NCI-H526 (cell line): ENCODE results near the gene TBC1D22A.

ENCODE experiments used
- DNase-seq, 2 experiments: peaks; one replicate each; lab custom pipeline; 2025; lab: John Stamatoyannopoulos, UW

The TBC1D22A gene

GRCh38 chr22:47060718-47061117 is 298.3 kb downstream of the TBC1D22A start:
- DNase-seq, result no peak

DNA sequence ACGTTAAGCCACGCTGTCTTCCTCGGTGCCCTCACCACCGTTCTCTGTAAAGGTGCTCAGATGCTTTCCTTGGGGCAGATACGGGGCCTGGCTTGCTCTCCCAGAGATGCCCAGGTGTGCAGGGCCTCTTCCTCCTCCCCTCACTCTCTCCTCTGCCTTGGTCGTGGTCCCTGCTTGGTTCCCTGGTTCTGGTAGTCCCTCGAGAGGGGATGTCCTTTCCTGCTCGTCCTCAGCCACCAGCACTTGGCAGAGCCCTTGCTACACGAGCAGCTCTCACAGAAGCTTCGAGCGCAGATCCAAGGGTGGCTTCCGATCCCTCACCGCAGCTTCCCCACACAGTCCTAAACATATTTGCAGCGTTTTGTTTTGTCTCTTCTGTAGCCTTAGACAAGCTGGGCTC is 298.8 kb downstream of the TBC1D22A start:
- DNase-seq, result no peak

GRCh38 chr22:47062126-47062525 is 299.7 kb downstream of the TBC1D22A start:
- DNase-seq, result no peak

GRCh38 chr22:47063071-47063509 is 300.6 kb downstream of the TBC1D22A start:
- no peak for DNase-seq

DNA sequence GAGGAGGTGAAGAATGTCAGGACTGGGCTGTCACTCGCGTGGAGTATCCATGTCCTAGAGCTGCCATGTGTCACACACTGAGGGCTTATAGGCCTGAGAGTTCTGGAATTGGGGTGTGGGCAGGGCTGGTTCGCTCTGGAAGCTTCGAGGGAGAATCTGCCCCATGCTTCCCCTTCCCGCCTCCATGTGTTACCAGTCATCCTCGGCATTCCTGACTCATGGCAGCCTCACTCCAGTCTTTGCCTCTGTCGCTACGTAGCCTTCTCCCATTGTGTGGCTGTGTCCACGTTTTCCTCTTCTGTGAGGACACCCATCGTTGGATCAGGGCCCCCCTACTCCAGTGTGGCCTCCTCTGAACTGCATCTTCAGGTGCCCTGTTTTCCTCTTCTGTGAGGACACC is 301.2 kb downstream of the TBC1D22A start:
- DNase-seq, result no peak

DNA sequence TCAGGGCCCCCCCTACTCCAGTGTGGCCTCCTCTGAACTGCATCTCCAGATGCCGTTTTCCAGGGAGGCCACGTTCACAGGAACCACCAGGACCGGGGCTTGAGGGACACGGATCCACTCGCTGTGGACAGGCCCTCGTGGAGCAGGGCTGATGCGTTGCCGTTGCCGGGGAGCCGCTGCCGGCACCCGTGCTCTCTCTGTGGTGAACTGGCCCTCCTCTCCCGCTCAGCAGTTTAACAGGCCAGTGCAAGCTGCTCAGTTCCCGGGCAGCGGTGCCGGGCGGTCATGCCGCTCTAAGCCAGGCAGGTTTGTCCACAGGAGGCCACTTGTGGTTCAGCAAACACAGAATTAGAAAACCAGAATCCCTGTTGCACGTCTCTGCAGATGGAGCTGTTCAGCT is 301.6 kb downstream of the TBC1D22A start:
- no peak for DNase-seq

DNA sequence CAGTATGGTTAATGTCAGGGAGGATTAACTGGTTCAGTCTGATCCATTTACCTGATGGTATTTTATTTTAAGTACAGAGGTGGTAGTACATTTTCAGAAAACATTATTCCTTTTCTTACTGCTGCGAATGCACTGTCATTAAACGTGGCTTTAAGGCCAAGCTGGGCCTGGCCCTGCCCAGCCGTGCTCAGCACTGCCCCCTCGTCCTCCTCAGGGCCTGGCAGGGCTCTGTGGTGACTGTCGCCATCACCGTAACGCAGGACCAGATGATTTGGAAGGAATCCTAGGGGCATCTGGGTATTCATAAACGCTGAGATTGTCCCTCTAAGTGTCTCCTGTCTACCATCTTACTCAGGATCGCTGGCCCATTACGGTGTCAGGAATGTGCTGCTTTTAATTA is 302.0 kb downstream of the TBC1D22A start:
- no peak for DNase-seq

DNA sequence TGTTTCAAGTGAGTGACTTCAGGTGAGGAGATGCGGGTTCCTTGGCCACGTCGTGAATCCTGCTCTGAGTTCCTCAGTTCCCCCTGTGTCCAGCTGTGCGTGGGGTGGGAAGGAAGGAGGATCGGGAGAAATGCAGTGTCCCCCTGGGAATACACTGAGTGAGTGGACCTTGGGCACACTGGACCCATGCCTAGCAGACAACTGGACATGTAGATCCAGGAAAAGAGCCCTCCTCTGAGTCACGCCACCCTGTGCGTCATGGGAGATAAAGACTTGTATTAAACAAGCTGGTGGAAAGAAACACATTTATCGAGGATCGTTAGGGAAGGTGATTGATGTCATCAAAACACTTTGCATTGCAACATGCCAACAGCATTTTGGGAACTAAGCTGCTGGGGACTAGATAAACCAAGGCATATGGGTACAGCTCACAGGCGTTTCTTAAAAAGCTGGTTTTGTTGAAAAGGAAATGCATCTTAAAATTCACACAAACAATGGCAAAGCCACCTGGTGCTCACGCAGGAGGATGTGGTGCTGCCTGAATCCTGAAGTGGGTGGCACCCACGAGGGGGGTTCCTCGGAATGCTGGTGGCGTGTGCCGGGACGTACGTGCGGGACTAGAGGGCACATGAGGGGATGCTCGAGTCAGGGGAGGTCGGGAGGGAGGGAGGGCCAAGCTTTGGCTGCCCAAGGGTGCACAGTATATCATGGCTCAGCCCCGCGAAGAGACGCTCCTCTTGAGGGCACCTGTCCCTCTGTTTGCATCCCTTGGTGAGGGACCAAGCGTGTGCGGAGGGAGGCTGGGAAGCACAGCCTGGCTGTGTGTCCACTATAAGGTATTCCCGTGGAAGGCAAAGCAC is 303.5 kb downstream of the TBC1D22A start:
- no peak for DNase-seq

DNA sequence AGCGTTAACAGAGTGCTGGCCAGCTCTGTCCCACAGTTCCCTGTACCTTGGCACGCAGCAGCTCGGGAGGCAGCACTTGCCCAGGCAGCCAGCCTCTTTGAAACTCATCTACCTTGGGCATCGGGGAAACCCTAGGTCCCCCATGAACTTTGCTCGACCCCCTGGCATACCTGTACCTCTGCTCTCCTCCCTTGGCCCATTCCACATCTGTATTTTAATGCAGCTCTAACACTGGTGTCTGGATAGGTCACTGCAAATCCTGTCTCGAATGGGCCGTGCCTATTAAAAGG is 304.1 kb downstream of the TBC1D22A start:
- no peak for DNase-seq

DNA sequence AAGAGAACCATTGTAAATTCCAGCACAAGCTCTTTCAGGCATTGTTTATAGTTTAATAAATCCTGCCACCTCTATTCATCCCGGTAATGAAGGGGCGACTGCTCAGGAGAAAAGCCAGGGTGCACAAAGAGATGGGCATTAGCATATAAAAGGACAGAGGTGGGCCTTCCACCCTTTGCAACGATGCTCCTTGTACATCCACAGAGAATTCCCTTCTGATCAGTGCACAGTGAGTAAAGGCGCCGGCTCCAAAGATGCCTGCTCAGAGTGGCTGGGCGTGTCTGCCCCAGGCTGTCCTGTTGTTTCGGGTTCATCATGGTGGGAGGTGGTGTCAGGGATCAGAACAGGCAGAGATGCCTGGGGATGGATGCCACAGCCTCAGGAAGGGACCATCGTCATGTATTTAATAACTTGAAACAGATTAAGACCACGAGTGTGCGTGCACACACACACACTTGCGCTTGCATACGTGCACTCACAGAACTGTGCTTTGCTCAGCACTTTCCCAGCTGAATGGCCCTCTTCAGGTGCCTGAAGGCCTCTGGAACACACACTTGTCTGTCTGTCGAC is 305.0 kb downstream of the TBC1D22A start:
- DNase-seq, result no peak

GRCh38 chr22:47067911-47068625 is 305.6 kb downstream of the TBC1D22A start:
- no peak for DNase-seq

DNA sequence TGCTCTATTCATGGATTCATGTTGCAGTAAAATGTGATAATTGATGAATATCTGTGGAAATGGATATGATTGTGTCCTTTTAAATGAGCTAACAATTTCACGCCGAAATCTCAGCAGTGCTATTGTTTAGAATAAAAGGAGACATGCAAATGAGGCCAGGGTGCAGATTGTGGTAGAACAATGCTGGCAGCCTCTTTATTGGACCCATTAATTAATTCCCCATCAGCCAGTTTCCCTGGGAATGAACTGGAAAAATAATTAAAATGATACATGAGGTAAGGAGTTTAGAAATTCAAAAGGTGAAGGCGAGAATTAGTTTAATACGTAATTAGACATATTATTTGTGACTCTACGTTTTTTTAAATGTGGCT is 306.2 kb downstream of the TBC1D22A start:
- DNase-seq, result no peak

GRCh38 chr22:47069270-47069669 is 306.8 kb downstream of the TBC1D22A start:
- DNase-seq, result no peak

GRCh38 chr22:47071078-47071806 is 308.8 kb downstream of the TBC1D22A start:
- no peak for DNase-seq

- DNase-seq, result no peak
These were observed 309.6 kb downstream of the TBC1D22A start for GRCh38 chr22:47071807-47072641.

GRCh38 chr22:47072642-47072967 is 310.2 kb downstream of the TBC1D22A start:
- DNase-seq, result no peak

GRCh38 chr22:47073075-47073474 is 310.6 kb downstream of the TBC1D22A start:
- DNase-seq, result no peak

GRCh38 chr22:47074105-47074504 is 311.7 kb downstream of the TBC1D22A start:
- DNase-seq, result no peak

- no peak for DNase-seq
These were observed 313.1 kb downstream of the TBC1D22A start for GRCh38 chr22:47075568-47075967.

DNA sequence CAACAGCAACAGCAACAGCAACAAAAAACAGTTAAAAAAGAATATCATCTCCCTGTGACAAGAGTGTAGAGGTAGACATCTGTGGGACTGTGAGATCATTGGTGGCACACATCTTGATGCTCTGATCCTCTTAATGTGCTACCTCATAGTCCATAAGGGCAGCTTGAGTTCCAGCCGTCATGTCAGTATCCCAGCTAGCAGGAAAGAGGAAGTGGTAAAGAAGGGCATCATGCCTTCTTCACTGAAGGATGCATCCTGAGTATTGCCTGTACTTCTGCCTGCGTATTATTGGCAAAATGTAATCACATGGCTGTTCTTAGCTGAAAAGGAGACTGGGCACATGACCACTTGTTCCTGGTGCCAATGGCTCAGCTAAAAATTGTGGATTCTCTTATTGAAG is 314.3 kb downstream of the TBC1D22A start:
- DNase-seq, result no peak

- DNase-seq, result no peak
These were observed 317.6 kb downstream of the TBC1D22A start for GRCh38 chr22:47080100-47080499.

- no peak for DNase-seq
These were observed 320.1 kb downstream of the TBC1D22A start for GRCh38 chr22:47082505-47082904.
